Endothelial cell (in vitro differentiated cells): ENCODE measurements around the gene IARS2. TPM values are rescaled to one million over a fixed set of nuclear protein-coding genes. Genes with fewer than 3 reads are reported as not detected.

Source experiments
- DNase-seq: peaks from one replicate; pipeline ENCODE4 v3.0.0; 2021; ENCODE audit warnings: low spot score
- H3K27ac Mint-ChIP-seq: one replicate; pipeline ENCODE4 v1.8.0; 2021; ENCODE audit warnings: mixed read lengths, inconsistent platforms; ENCODE audit not compliant: unreplicated experiment
- H3K27me3 Mint-ChIP-seq: one replicate; pipeline ENCODE4 v1.8.0; 2021; ENCODE audit warnings: mild to moderate bottlenecking, moderate library complexity, mixed read lengths, inconsistent platforms; ENCODE audit not compliant: unreplicated experiment
- H3K36me3 Mint-ChIP-seq: one replicate; pipeline ENCODE4 v1.8.0; 2021; ENCODE audit warnings: mild to moderate bottlenecking, low read depth, mixed read lengths, inconsistent platforms; ENCODE audit not compliant: unreplicated experiment
- H3K4me1 Mint-ChIP-seq: one replicate; pipeline ENCODE4 v1.8.0; 2021; ENCODE audit warnings: mild to moderate bottlenecking, mixed read lengths, inconsistent platforms; ENCODE audit not compliant: unreplicated experiment
- H3K4me3 Mint-ChIP-seq: one replicate; pipeline ENCODE4 v1.8.0; 2021; ENCODE audit warnings: mild to moderate bottlenecking, mixed read lengths, inconsistent platforms; ENCODE audit not compliant: unreplicated experiment
- H3K9me3 Mint-ChIP-seq: one replicate; pipeline ENCODE4 v1.8.0; 2021; ENCODE audit warnings: mixed read lengths, inconsistent platforms; ENCODE audit not compliant: unreplicated experiment
- CTCF ChIP-seq: fragments of 200-600 bp; sonication (generic); IDR thresholded peaks from one replicate; pipeline ENCODE4 v1.5.0; 2021; ENCODE audit warnings: antibody characterized with exemption; ENCODE audit not compliant: unreplicated experiment
- total RNA-seq: library from RNA; stranded (reverse); fragmentation: NEBNext Ultra II Directional; extraction: Animal tissue kit (Norgen Biotek cat#: 25700); gene quantifications from one replicate; pipeline ENCODE4 v1.2.1, GENCODE V29; 2021; ENCODE audit not compliant: unreplicated experiment

Gene IARS2
- total RNA-seq, 1 donor from 2014 or later, result 60.3 TPM

- Mint-ChIP-seq H3K27ac (peak overlapping the region; percentile 27), H3K9me3 (no peaks in the 10 kb centered on the region), H3K27me3 (peaks cover 2% of the 10 kb centered on the region), H3K4me1 (peaks cover 12% of the 10 kb centered on the region), H3K4me3 (peak overlapping the region; percentile 39), H3K36me3 (peaks cover 27% of the 10 kb centered on the region)
- TF ChIP-seq CTCF, result no peak
- DNase-seq, result no peak
These were observed 46.0 kb downstream of the IARS2 start for GRCh38 chr1:220139966-220140365.

- H3K27me3 Mint-ChIP-seq, result peaks cover 4% of the 10 kb centered on the region
- H3K36me3 Mint-ChIP-seq, result peaks cover 33% of the 10 kb centered on the region
- H3K4me1 Mint-ChIP-seq, result no peaks in the 10 kb centered on the region
- TF ChIP-seq CTCF, result no peak
- H3K27ac Mint-ChIP-seq, result no peak overlapping the region
- no peak overlapping the region for H3K4me3 Mint-ChIP-seq
- H3K9me3 Mint-ChIP-seq, result no peaks in the 10 kb centered on the region
- no peak for DNase-seq
These were observed 50.1 kb downstream of the IARS2 start for GRCh38 chr1:220144051-220144450.

- no peak for TF ChIP-seq CTCF
- H3K4me1 Mint-ChIP-seq, result peaks cover 6% of the 10 kb centered on the region
- H3K36me3 Mint-ChIP-seq, result peaks cover 12% of the 10 kb centered on the region
- peaks cover 2% of the 10 kb centered on the region for H3K27me3 Mint-ChIP-seq
- H3K9me3 Mint-ChIP-seq, result no peaks in the 10 kb centered on the region
- peak overlapping the region; percentile 67 for H3K27ac Mint-ChIP-seq
- no peak for DNase-seq
- no peak overlapping the region for H3K4me3 Mint-ChIP-seq
These were observed 55.8 kb downstream of the IARS2 start for GRCh38 chr1:220149742-220150141.

GRCh38 chr1:220151454-220151853, 57.5 kb downstream of the IARS2 start:
- DNase-seq, result no peak
- peaks cover 5% of the 10 kb centered on the region for H3K36me3 Mint-ChIP-seq
- H3K4me3 Mint-ChIP-seq, result peak overlapping the region; percentile 19
- TF ChIP-seq CTCF, result no peak
- peaks cover 10% of the 10 kb centered on the region for H3K4me1 Mint-ChIP-seq
- H3K27ac Mint-ChIP-seq, result peak overlapping the region; percentile 50
- H3K9me3 Mint-ChIP-seq, result no peaks in the 10 kb centered on the region
- no peaks in the 10 kb centered on the region for H3K27me3 Mint-ChIP-seq

- Mint-ChIP-seq H3K4me1 (peaks cover 15% of the 10 kb centered on the region), H3K36me3 (peaks cover 19% of the 10 kb centered on the region), H3K9me3 (no peaks in the 10 kb centered on the region), H3K27me3 (no peaks in the 10 kb centered on the region), H3K4me3 (no peak overlapping the region), H3K27ac (no peak overlapping the region)
- no peak for TF ChIP-seq CTCF
- no peak for DNase-seq
These were observed 59.2 kb downstream of the IARS2 start for GRCh38 chr1:220153147-220153546.
